Suprapubic skin (tissue), 4 donors: ENCODE data around the gene HOXC5.

Experiments
- CTCF ChIP-seq, 2 donors: fragments of 200-600 bp in 1 of 2; fragments of 450-650 bp in 1 of 2; sonication (generic) in 1 of 2; IDR thresholded peaks; one replicate each; pipeline ENCODE4 v1.5.1; 2016 to 2019; ENCODE audit warnings: antibody characterized with exemption in 2 of 2, mild to moderate bottlenecking in 1 of 2, moderate library complexity in 1 of 2
- EP300 ChIP-seq: sonication (generic); formaldehyde crosslinking; IDR thresholded peaks from one replicate; pipeline ENCODE4 v1.6.1; 2017; ENCODE audit warnings: antibody characterized with exemption
- POLR2A ChIP-seq, 2 donors: fragments of 450-650 bp; IDR thresholded peaks; one replicate each; pipeline ENCODE4 v1.6.1; 2017; ENCODE audit warnings: antibody characterized with exemption in 2 of 2, mild to moderate bottlenecking in 2 of 2, moderate library complexity in 2 of 2
- POLR2AphosphoS5 ChIP-seq, 3 donors: sonication (generic); formaldehyde crosslinking; IDR thresholded peaks; one replicate each; pipeline ENCODE4 v1.6.1; 2017; ENCODE audit warnings: antibody characterized with exemption in 3 of 3

DNA sequence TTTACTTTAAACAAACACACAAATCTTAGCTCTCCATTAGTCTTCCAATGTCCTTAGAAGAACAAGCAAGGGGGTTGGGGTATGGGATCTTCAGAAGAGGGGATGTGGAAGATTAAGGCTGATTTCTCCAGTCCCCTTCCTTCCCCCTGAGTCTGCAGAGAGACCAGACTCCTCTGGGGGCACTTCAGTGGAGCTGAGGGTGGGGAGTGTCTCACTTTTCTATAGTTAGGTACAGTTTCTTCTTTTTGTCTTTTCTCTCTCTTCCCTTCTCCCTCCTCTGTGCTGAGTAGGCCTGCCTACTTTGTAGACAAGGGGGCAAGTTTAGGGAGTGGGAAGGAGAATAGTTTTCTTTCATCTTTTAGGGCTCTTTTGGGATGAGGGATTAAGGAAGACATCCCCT, 23.3 kb downstream of the HOXC5 start:
- TF ChIP-seq POLR2A (IDR thresholded peaks at IDR 0.05) = no peak
- no peak for TF ChIP-seq CTCF (IDR thresholded peaks at IDR 0.05)
- no peak for TF ChIP-seq POLR2AphosphoS5 (IDR thresholded peaks at IDR 0.05)
- TF ChIP-seq EP300 = no peak
